A549 (cell line): ENCODE results near the gene CHRNA1. TPM values are rescaled to one million over a fixed set of nuclear protein-coding genes. Genes with fewer than 3 reads are reported as not detected.
A peak's percentile ranks its signal among the peaks of the same experiment; 100 is the strongest.
"Not testable (repeated sequence)": the region's sequence is repeated elsewhere in the genome, so short reads cannot be mapped to it uniquely, and the experiment has no call there.

Source experiments
- ATAC-seq, 2 experiments: fragments of 200-7000 bp in 1 of 2; fragments of >200 bp in 1 of 2; cut with Nextera tagmentation in 1 of 2; cut with Tn5 transposase in 1 of 2; 3 replicates each; pipeline versions ENCODE4 v1.8.0 to v1.9.1; 2018 to 2020; ENCODE audit warnings: mild to moderate bottlenecking in 1 of 2, moderate library complexity in 1 of 2
- CTCF ChIA-PET: fragments of 300-600 bp; sonication (Branson Sonifier 250); formaldehyde crosslinking; extraction: SDS; loops from one replicate; lab custom pipeline; 2021; ENCODE audit warnings: antibody characterized with exemption, inconsistent platforms; lab: Yijun Ruan, JAX
- POLR2A ChIA-PET: fragments of 350-600 bp; formaldehyde crosslinking; extraction: SDS; loops from one replicate; lab custom pipeline; 2021; ENCODE audit warnings: antibody characterized with exemption, inconsistent platforms; lab: Yijun Ruan, JAX
- DNase-seq, 2 experiments: peaks; one replicate each; pipeline versions ENCODE4 v3.0.0 to v3.0.0-alpha.2; 2011 to 2016; ENCODE audit warnings: low read depth in 1 of 2, low spot score in 1 of 2
- FAIRE-seq: peaks from 2 replicates; lab custom pipeline; 2011; peaks lifted over from hg19 to GRCh38; lab: Jason Lieb, UNC
- H3K27ac ChIP-seq, 2 experiments: fragments of >200 bp; sonication (Bioruptor Twin); formaldehyde crosslinking; 3 replicates each; pipeline ENCODE4 v1.5.1; 2016 to 2017
- H3K4me1 ChIP-seq: fragments of >200 bp; sonication (Bioruptor Twin); formaldehyde crosslinking; 3 replicates; pipeline ENCODE4 v1.6.1; 2016
- H3K4me2 ChIP-seq: fragments of >200 bp; sonication (Bioruptor Twin); formaldehyde crosslinking; 3 replicates; pipeline ENCODE4 v1.6.1; 2016
- H3K4me3 ChIP-seq: fragments of >200 bp; sonication (Bioruptor Twin); formaldehyde crosslinking; 3 replicates; pipeline ENCODE4 v1.5.1; 2016
- H3K9me3 ChIP-seq: fragments of >200 bp; sonication (Bioruptor Twin); formaldehyde crosslinking; 3 replicates; pipeline ENCODE4 v1.6.1; 2016
- BHLHE40 ChIP-seq: IDR thresholded peaks from 2 replicates; pipeline ENCODE4 v1.6.1; 2012; ENCODE audit warnings: low read depth, low read length, inconsistent platforms
- CBX2 ChIP-seq: fragments of 200-600 bp; sonication (generic); IDR thresholded peaks from 2 replicates; pipeline ENCODE4 v1.6.1; 2016; ENCODE audit warnings: low read depth, mild to moderate bottlenecking, borderline replicate concordance
- CBX8 ChIP-seq: fragments of 200-600 bp; sonication (generic); IDR thresholded peaks from 2 replicates; pipeline ENCODE4 v1.6.1; 2016
- CEBPB ChIP-seq, 2 experiments: fragments of >200 bp in 1 of 2; sonication (Bioruptor Twin) in 1 of 2; formaldehyde crosslinking in 1 of 2; IDR thresholded peaks; 2 replicates each; pipeline ENCODE4 v1.6.1; 2012 to 2016
- CHD2 ChIP-seq: fragments of 150-350 bp; IDR thresholded peaks from 2 replicates; pipeline ENCODE4 v1.6.1; 2014; ENCODE audit warnings: low read length; ENCODE audit not compliant: partially characterized antibody
- CHD4 ChIP-seq: fragments of 200-600 bp; sonication (generic); IDR thresholded peaks from 2 replicates; pipeline ENCODE4 v1.6.1; 2016; ENCODE audit warnings: antibody characterized with exemption, mild to moderate bottlenecking, borderline replicate concordance
- EP300 ChIP-seq, 2 experiments: fragments of >200 bp; sonication (Bioruptor Twin); formaldehyde crosslinking; IDR thresholded peaks; 2 replicates in 1 of 2; 3 replicates in 1 of 2; pipeline ENCODE4 v1.6.1; 2016 to 2017
- FOXS1 ChIP-seq: fragments of 250-450 bp; sonication (Bioruptor Pico); IDR thresholded peaks from 2 replicates; pipeline ENCODE4 v1.5.0; 2020; ENCODE audit warnings: mild to moderate bottlenecking, moderate library complexity
- HEYL ChIP-seq: fragments of 250-450 bp; sonication (Bioruptor Pico); IDR thresholded peaks from 2 replicates; pipeline ENCODE4 v1.8.0; 2021; ENCODE audit warnings: mild to moderate bottlenecking, moderate library complexity
- HOXB13 ChIP-seq: fragments of 250-450 bp; sonication (Bioruptor Pico); IDR thresholded peaks from 2 replicates; pipeline ENCODE4 v1.5.0; 2020; ENCODE audit warnings: low read depth, mild to moderate bottlenecking, moderate library complexity
- JUNB ChIP-seq: fragments of >200 bp; sonication (Bioruptor Twin); formaldehyde crosslinking; IDR thresholded peaks from 2 replicates; pipeline ENCODE4 v1.6.1; 2016
- KDM5A ChIP-seq: fragments of 200-600 bp; sonication (generic); IDR thresholded peaks from 2 replicates; pipeline ENCODE4 v1.6.1; 2016; ENCODE audit warnings: antibody characterized with exemption, mild to moderate bottlenecking
- MAFK ChIP-seq: fragments of 450-650 bp; IDR thresholded peaks from 2 replicates; pipeline ENCODE4 v1.6.1; 2014; ENCODE audit not compliant: partially characterized antibody
- NFE2L2 ChIP-seq: fragments of 150-350 bp; conservative IDR thresholded peaks from 2 replicates; pipeline ENCODE4 v1.6.1; 2014; ENCODE audit warnings: low read length
- PHF8 ChIP-seq: fragments of 200-600 bp; sonication (generic); IDR thresholded peaks from 2 replicates; pipeline ENCODE4 v1.6.1; 2016; ENCODE audit warnings: low read depth, mild to moderate bottlenecking, antibody characterized with exemption, moderate library complexity, borderline replicate concordance
- RCOR1 ChIP-seq: fragments of 150-350 bp; IDR thresholded peaks from 2 replicates; pipeline ENCODE4 v1.6.1; 2014; ENCODE audit warnings: antibody characterized with exemption, low read length, low read depth
- RNF2 ChIP-seq: fragments of 200-600 bp; sonication (generic); IDR thresholded peaks from 2 replicates; pipeline ENCODE4 v1.6.1; 2016; ENCODE audit warnings: low read depth, mild to moderate bottlenecking, antibody characterized with exemption, moderate library complexity, borderline replicate concordance
- TFCP2L1 ChIP-seq: fragments of 250-450 bp; sonication (Bioruptor Pico); IDR thresholded peaks from 2 replicates; pipeline ENCODE4 v1.5.0; 2021; ENCODE audit warnings: mild to moderate bottlenecking
- ZSCAN20 ChIP-seq: fragments of 250-450 bp; sonication (Bioruptor Pico); IDR thresholded peaks from 2 replicates; pipeline ENCODE4 v1.8.0; 2022; ENCODE audit warnings: mild to moderate bottlenecking, moderate library complexity
- WGBS: methylation state at CpG from one replicate; pipeline ENCODE4 v1.1.6; 2017; ENCODE audit errors: missing lambda C conversion rate; 5-methylcytosine and 5-hydroxymethylcytosine counted together
- polyA plus RNA-seq, 4 experiments: library from polyadenylated mRNA; depleted of rRNA in 3 of 4; stranded (reverse); fragments of >200 nt; fragmentation: RNase III in 1 of 4; extraction: RNeasy Plus Mini Kit Qiagen cat#74134 plus additional on column Dnase treatment in 1 of 4; gene quantifications; 2 replicates in 3 of 4; 3 replicates in 1 of 4; pipeline ENCODE4 v1.2.3, GENCODE V29; 2011 to 2017
- TF ChIP-seq, protein P1 (sequence below): fragments of >200 bp; sonication (Bioruptor Twin); formaldehyde crosslinking; IDR thresholded peaks from 3 replicates; pipeline ENCODE4 v1.5.1; 2016

Gene CHRNA1
- polyA plus RNA-seq, 2 of the 4 experiments (the other 2 are of a cell fraction) = not detected

GRCh38 chr2:174711206-174711605 is 53.1 kb downstream of the CHRNA1 start:
- no peaks in the 10 kb centered on the region for H3K9me3 ChIP-seq
- no peak for DNase-seq
- TF ChIP-seq HEYL (CRISPR knock-in tag) (no peak), RNF2 (no peak), PHF8 (no peak), EP300 (IDR thresholded peaks at IDR 0.05) (no peak), CBX2 (no peak), CBX8 (no peak), FOXS1 (CRISPR knock-in tag) (no peak), CHD2 (no peak), NFE2L2 (no peak), TFCP2L1 (no peak), KDM5A (no peak)
- TF ChIP-seq, protein P1, sequence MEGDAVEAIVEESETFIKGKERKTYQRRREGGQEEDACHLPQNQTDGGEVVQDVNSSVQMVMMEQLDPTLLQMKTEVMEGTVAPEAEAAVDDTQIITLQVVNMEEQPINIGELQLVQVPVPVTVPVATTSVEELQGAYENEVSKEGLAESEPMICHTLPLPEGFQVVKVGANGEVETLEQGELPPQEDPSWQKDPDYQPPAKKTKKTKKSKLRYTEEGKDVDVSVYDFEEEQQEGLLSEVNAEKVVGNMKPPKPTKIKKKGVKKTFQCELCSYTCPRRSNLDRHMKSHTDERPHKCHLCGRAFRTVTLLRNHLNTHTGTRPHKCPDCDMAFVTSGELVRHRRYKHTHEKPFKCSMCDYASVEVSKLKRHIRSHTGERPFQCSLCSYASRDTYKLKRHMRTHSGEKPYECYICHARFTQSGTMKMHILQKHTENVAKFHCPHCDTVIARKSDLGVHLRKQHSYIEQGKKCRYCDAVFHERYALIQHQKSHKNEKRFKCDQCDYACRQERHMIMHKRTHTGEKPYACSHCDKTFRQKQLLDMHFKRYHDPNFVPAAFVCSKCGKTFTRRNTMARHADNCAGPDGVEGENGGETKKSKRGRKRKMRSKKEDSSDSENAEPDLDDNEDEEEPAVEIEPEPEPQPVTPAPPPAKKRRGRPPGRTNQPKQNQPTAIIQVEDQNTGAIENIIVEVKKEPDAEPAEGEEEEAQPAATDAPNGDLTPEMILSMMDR = no peak
- no peak overlapping the region for H3K4me3 ChIP-seq
- no peak overlapping the region for H3K27ac ChIP-seq
- ATAC-seq = no peak
- 70% methylated on average over 6 of the region's 6 CpGs for WGBS
- no peak overlapping the region for H3K4me2 ChIP-seq
- no peaks in the 10 kb centered on the region for H3K4me1 ChIP-seq
- no peak for FAIRE-seq
- POLR2A ChIA-PET = no interaction called here
- CTCF ChIA-PET = interaction anchor here (0.6 to 1.2 kb wide), 2 partner anchors 14 to 180 kb away, joined by 4 read pairs; no protein-coding TSS in a partner anchor

GRCh38 chr2:174709416-174710004 is 54.8 kb downstream of the CHRNA1 start:
- CTCF ChIA-PET = interaction anchor here (2.2 kb wide), 1 partner anchor 10 kb away, joined by 17 read pairs; no protein-coding TSS in a partner anchor
- DNase-seq, H3K9me3 ChIP-seq, POLR2A ChIA-PET, H3K4me1 ChIP-seq, H3K4me3 ChIP-seq, FAIRE-seq, ATAC-seq, H3K4me2 ChIP-seq, H3K27ac ChIP-seq: not testable (repeated sequence)
- 77% methylated on average over 10 of the region's 32 CpGs for WGBS

- Histone ChIP-seq H3K4me1 (peaks cover 7% of the 10 kb centered on the region; the same call in 1 of the 3 replicates), H3K27ac (no peak overlapping the region), H3K9me3 (no peaks in the 10 kb centered on the region), H3K4me3 (no peak overlapping the region), H3K4me2 (no peak overlapping the region)
- no peak for FAIRE-seq
- ATAC-seq = no peak
- DNase-seq = no peak
- 64% methylated on average over 8 of the region's 9 CpGs for WGBS
- CTCF ChIA-PET = interaction anchor here (2.2 kb wide), 1 partner anchor 9 kb away, joined by 17 read pairs; no protein-coding TSS in a partner anchor
- POLR2A ChIA-PET = no interaction called here
- TF ChIP-seq MAFK (no peak), CEBPB (IDR thresholded peaks at IDR 0.05) (no peak), CHD2 (no peak), FOXS1 (CRISPR knock-in tag) (no peak), CHD4 (no peak), JUNB (no peak), ZSCAN20 (no peak), RCOR1 (no peak), HEYL (CRISPR knock-in tag) (no peak), HOXB13 (CRISPR knock-in tag) (no peak)
Measured at GRCh38 chr2:174708713-174709112, 55.6 kb downstream of the CHRNA1 start.

DNA sequence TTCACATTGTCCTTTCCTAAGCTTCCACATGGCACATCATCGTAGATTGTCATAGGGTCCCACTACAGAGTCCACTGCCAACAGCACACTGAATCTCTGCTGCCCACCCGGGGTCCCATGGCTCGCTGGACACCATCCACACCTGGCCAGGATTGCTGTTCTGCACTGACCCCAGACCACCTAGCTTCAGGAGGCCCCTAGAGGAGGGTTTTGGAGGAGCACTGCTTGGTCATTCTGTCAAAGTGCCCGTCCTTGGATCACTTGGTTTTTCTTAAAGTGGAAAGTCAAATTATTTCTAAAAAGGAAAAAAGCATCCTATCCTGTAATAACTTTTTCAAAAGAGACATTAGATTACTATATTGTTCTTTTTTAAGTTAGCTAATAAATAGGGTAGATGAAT is 59.0 kb downstream of the CHRNA1 start:
- H3K27ac ChIP-seq = no peak overlapping the region
- H3K4me3 ChIP-seq = no peak overlapping the region
- no peak for TF ChIP-seq BHLHE40
- no peak for FAIRE-seq
- ATAC-seq = peak; percentile 40 to 58; a peak in 4 of 6 replicates
- H3K4me1 ChIP-seq = peaks cover 7% of the 10 kb centered on the region; the same call in 1 of the 3 replicates
- H3K9me3 ChIP-seq = no peaks in the 10 kb centered on the region
- ChIA-PET POLR2A (no interaction called here), CTCF (interaction anchor here (0.9 to 1.9 kb wide), 6 partner anchors 10 to 326 kb away, joined by 3 to 6 read pairs (median 3); no protein-coding TSS in a partner anchor)
- no peak overlapping the region for H3K4me2 ChIP-seq
- DNase-seq = no peak
- 30% methylated on average over 4 of the region's 4 CpGs for WGBS
